Heart right ventricle (tissue), 16 donors: ENCODE results near the gene CD3G. TPM values are rescaled to one million over a fixed set of nuclear protein-coding genes. Genes with fewer than 3 reads are reported as not detected.
A peak's percentile ranks its signal among the peaks of the same experiment; 100 is the strongest.

ENCODE experiments used
- ATAC-seq, 8 donors: fragments of 200-7000 bp; cut with Tn5 transposase; one replicate each; pipeline ENCODE4 v1.9.1; 2020; ENCODE audit warnings: mild to moderate bottlenecking in 8 of 8, moderate library complexity in 8 of 8, moderate number of reproducible peaks in 1 of 8
- DNase-seq, 2 donors: peaks; one replicate each; pipeline ENCODE4 v3.0.0-alpha.2; 2020
- H3K27ac ChIP-seq, 10 donors: fragments of 200-600 bp; sonication (generic) in 2 of 10; one replicate each; pipeline versions ENCODE4 v1.5.0 to v1.8.0; 2020 to 2022; ENCODE audit warnings: mild to moderate bottlenecking in 3 of 10
- H3K27me3 ChIP-seq, 7 donors: fragments of 200-600 bp; one replicate each; pipeline ENCODE4 v1.8.0; 2021 to 2022; ENCODE audit warnings: mild to moderate bottlenecking in 2 of 7
- H3K36me3 ChIP-seq, 9 donors: fragments of 200-600 bp; sonication (generic) in 1 of 9; one replicate each; pipeline versions ENCODE4 v1.5.0 to v1.8.0; 2020 to 2022; ENCODE audit warnings: mild to moderate bottlenecking in 2 of 9
- H3K4me1 ChIP-seq, 9 donors: fragments of 200-600 bp; sonication (generic) in 1 of 9; one replicate each; pipeline versions ENCODE4 v1.5.0 to v1.8.0; 2020 to 2022; ENCODE audit warnings: mild to moderate bottlenecking in 4 of 9
- H3K4me3 ChIP-seq, 10 donors: fragments of 200-600 bp; sonication (generic) in 2 of 10; one replicate each; pipeline versions ENCODE4 v1.5.0 to v1.8.0; 2020 to 2022; ENCODE audit warnings: mild to moderate bottlenecking in 7 of 10, moderate library complexity in 2 of 10
- H3K9me3 ChIP-seq, 11 donors: fragments of 200-600 bp in 10 of 11; sonication (generic) in 2 of 11; one replicate each; pipeline versions ENCODE4 v1.5.0 to v1.8.0; 2013 to 2022; ENCODE audit warnings: mild to moderate bottlenecking in 2 of 11, control low read depth in 1 of 11, moderate library complexity in 1 of 11
- WGBS, 2 donors: extraction: QIAGEN DNeasy Blood & Tissue Kit; methylation state at CpG; one replicate each; pipeline ENCODE4 v1.1.7; 2013; ENCODE audit warnings: inconsistent platforms in 1 of 2; 5-methylcytosine and 5-hydroxymethylcytosine counted together
- intact Hi-C, 10 donors: fragments of 100-400 bp; cut with DNase I; formaldehyde crosslinking; loops; one replicate each; pipeline versions ENCODE4 v1.11.1 to v1.14.2; 2022
- polyA plus RNA-seq, 2 donors: library from polyadenylated mRNA; stranded (reverse); fragments of 200-250 nt; gene quantifications; one replicate each; pipeline ENCODE4 v1.2.3, GENCODE V29; 2013
- total RNA-seq, 10 donors: library from RNA; stranded (reverse); fragmentation: NEBNext Ultra II Directional in 3 of 10; extraction: Animal tissue kit (Norgen Biotek cat#: 25700) in 3 of 10; gene quantifications; one replicate each; pipeline versions ENCODE4 v1.2.1 to v1.2.4, GENCODE V29; 2021 to 2023
- TF ChIP-seq, protein P1 (sequence below), 9 donors: fragments of 200-600 bp; sonication (generic) in 2 of 9; IDR thresholded peaks; one replicate each; pipeline versions ENCODE4 v1.5.0 to v1.8.0; 2021 to 2022; ENCODE audit warnings: antibody characterized with exemption in 9 of 9, mild to moderate bottlenecking in 5 of 9, moderate library complexity in 1 of 9
- donor health status: Arrhythmogenic right ventricular cardiomyopathy.
- donor health status: ischemic (EF 13 %, LVEDD 7.1; RV severe dilation, severe dysfunction).
- donor health status: healthy with polysubstance abuse.
- donor health status: DM: no; HTN: yes; CAD: no.
- donor health status: DM: no; HTN: no; CAD: no.
- donor health status: ischemic (EF 25% LVEDD 6.9; RV normal size, moderate dysfunction).
- donor health status: ischemic (EF 25% LVEDD 5.7; RV mildly dilated, moderate dysfunction).
- donor health status: healthy.
- donor health status: DM: yes; HTN: yes; CAD: no.
- donor health status: Ischemic cardiomyopathy.
- donor health status: ischemic (EF 35%, LVEDD 5.7; RV mildly dilated, moderate dysfunction).
- donor health status: nonischemic (EF 11% LVEDD 7.7; RV severe dilation, severe dysfunction).
- donor health status: DM: yes; HTN: yes; CAD: no.
- donor health status: PGD.
- donor health status: ischemic (EF 29% LVEDD 5.4; RV normal size, mild dysfunction).
- donor health status: nonischemic (EF 23%, LVEDD 6.1; RV moderate dilation, normal function).

Gene CD3G
- total and polyA plus RNA-seq, 12 donors: 0.06 to 5.7 (median 0.39) TPM; not detected in 5

DNA sequence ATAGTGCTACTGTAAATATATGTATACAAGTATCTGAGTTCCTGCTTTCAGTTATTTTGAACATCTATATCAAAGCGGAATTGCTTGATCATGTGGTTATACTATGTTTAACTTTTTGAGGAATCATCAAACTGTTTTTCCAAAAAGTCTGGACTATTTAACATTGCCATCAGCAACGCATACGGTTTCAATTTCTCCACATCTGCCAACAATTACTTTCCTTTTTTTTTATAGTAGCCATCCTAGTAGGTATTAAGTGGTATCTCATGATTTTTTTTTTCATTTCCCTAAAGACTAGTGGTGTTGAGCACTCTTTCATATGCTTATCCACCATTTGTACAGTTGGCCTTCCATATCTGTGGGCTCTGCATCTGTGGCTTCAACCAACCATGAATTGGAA is 13.9 kb downstream of the CD3G start:
- peaks cover 7 to 32% (median 24%) of the 10 kb centered on the region in 9 donors for H3K4me1 ChIP-seq
- intact Hi-C loops: loop anchor here in 3 of 10 donors (2.0 to 10.0 kb wide), 4 partner anchors 63 to 213 kb away; no protein-coding TSS in a partner anchor
- no peak overlapping the region for H3K4me3 ChIP-seq
- no peak for DNase-seq
- H3K36me3 ChIP-seq: peaks cover 0 to 6% (median 0%) of the 10 kb centered on the region in 9 donors
- no peaks in the 10 kb centered on the region for H3K27me3 ChIP-seq
- no peak for ATAC-seq
- TF ChIP-seq, protein P1, sequence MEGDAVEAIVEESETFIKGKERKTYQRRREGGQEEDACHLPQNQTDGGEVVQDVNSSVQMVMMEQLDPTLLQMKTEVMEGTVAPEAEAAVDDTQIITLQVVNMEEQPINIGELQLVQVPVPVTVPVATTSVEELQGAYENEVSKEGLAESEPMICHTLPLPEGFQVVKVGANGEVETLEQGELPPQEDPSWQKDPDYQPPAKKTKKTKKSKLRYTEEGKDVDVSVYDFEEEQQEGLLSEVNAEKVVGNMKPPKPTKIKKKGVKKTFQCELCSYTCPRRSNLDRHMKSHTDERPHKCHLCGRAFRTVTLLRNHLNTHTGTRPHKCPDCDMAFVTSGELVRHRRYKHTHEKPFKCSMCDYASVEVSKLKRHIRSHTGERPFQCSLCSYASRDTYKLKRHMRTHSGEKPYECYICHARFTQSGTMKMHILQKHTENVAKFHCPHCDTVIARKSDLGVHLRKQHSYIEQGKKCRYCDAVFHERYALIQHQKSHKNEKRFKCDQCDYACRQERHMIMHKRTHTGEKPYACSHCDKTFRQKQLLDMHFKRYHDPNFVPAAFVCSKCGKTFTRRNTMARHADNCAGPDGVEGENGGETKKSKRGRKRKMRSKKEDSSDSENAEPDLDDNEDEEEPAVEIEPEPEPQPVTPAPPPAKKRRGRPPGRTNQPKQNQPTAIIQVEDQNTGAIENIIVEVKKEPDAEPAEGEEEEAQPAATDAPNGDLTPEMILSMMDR (IDR thresholded peaks at IDR 0.05): no peak
- WGBS, 2 donors: 57 to 58% methylated on average over 3 of the region's 3 CpGs
- no peak overlapping the region for H3K27ac ChIP-seq
- H3K9me3 ChIP-seq: no peaks in the 10 kb centered on the region

DNA sequence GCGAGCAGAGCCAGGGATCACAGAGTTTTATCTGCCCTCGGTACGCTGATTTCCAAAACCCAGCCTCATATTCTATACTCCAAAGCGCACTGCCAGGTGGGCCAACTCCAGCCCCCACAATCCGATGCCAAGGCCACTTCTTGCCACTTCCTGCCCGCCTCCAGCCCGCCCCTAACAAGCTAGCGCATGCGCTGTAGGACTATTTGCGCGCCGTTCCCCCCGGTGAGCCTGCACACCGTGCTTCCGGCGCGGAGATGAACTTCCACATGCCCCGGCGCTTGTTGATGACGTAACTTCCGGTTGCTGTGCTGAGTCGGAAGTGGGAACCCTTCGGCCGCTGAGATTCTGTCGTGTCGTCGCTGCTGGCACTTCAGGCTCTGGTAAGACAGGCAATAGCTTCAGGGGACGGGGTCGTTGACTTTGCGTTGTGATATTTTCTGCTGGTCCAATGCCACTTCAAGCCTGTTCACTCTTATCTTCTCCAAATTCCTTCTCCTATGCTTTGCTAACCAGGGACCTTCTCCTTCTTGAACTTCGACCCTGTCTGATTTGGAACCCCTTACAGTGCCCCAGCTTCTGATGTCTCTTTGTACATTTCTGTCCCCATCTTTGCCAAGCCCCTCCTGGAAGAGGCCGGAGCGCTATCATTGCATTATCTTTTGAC is 15.3 kb downstream of the CD3G start, which contains the start of gene UBE4A:
TSS of gene UBE4A (plus strand) at position 306 of the 664 bp plus-strand sequence. CDS start 5,481 bp downstream, outside the sequence.
- Histone ChIP-seq H3K27me3 (no peaks in the 10 kb centered on the region), H3K4me3 (peak within 1 kb of the TSS; percentile 66 to 96 (median 78)), H3K27ac (peak within 1 kb of the TSS in 9 of 10 donors; percentile 14 to 82 (median 61)), H3K4me1 (peaks cover 7 to 29% (median 24%) of the 10 kb centered on the region in 9 donors), H3K9me3 (no peaks in the 10 kb centered on the region), H3K36me3 (peaks cover 0 to 18% (median 0%) of the 10 kb centered on the region in 9 donors)
- WGBS, 2 donors: 4% methylated on average over 33 of the region's 33 CpGs
- ATAC-seq: peak; percentile 93 to 99 (median 97)
- intact Hi-C loops: loop anchor here in 3 of 10 donors (2.0 to 10.0 kb wide), 4 partner anchors 65 to 215 kb away; no protein-coding TSS in a partner anchor
- TF ChIP-seq, protein P1 (IDR thresholded peaks at IDR 0.05): no peak
- DNase-seq: peak; percentile 95 to 96

DNA sequence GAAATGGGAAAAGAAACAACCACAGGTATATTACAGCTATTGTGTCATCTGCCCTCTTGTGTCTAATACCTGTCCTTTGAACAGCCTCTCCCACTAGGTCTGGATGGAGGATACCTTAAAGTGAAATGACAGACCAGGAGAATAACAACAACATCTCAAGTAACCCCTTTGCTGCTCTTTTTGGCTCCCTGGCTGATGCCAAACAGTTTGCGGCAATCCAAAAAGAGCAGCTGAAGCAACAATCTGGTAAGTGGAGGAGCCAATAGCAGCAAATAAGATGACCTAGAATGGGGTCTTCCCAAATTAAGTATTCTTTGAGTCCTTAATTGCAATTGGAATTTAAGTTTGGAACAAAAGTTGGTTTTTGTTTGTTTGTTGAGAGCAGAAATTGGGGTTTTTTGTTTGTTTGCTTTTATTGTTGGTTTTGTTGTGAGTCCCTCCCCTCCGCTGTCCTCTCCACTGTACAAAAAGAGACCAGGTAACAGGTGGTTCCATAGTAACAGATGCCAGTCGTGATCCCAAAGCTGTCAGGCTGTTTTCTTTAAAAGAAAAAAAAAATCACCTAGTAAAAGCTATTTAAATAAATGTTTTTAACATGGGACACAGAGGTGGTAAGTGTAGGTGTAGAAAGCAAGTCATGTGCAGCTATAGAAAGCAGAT is 20.9 kb downstream of the CD3G start:
- H3K27ac ChIP-seq: peak overlapping the region in 7 of 10 donors; percentile 18 to 84 (median 79)
- 89 to 94% methylated on average over 3 of the region's 3 CpGs for WGBS, 2 donors
- no peak for DNase-seq
- H3K4me1 ChIP-seq: peaks cover 7 to 39% (median 21%) of the 10 kb centered on the region in 9 donors
- no peak overlapping the region for H3K4me3 ChIP-seq
- intact Hi-C loops: no loop called here
- H3K9me3 ChIP-seq: no peaks in the 10 kb centered on the region
- H3K27me3 ChIP-seq: no peaks in the 10 kb centered on the region
- ATAC-seq: no peak
- TF ChIP-seq, protein P1 (IDR thresholded peaks at IDR 0.05): no peak
- peaks cover 0 to 75% (median 50%) of the 10 kb centered on the region in 9 donors for H3K36me3 ChIP-seq

DNA sequence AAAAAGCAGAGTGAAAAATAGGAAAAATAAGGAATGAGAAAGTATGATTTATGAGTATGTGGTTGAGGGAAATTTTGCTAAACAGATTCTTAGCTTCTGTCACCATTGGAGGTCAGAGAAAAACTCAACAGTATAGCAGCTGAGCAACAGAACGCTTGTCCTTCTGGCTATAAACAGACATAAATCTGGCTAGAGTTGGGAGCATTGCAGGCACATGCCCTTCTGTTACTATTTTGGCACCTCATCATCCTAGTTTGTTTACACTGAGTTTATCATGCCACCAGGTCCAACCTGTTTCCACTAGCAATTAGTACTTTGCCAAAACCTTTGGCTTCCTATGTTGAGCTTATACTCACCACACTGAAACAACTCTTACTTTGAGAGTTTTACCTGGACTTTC is 22.1 kb downstream of the CD3G start:
- TF ChIP-seq, protein P1 (IDR thresholded peaks at IDR 0.05): no peak
- H3K4me3 ChIP-seq: no peak overlapping the region
- H3K27me3 ChIP-seq: no peaks in the 10 kb centered on the region
- H3K36me3 ChIP-seq: peaks cover 0 to 86% (median 61%) of the 10 kb centered on the region in 9 donors
- intact Hi-C loops: no loop called here
- H3K9me3 ChIP-seq: no peaks in the 10 kb centered on the region
- H3K27ac ChIP-seq: peak overlapping the region; percentile 18 to 84 (median 72)
- 56 to 58% methylated on average over 1 of the region's 1 CpG for WGBS, 2 donors
- ATAC-seq (peak; percentile 85 to 98 (median 93)), DNase-seq (peak in 1 of 2 donors; percentile 29)
- H3K4me1 ChIP-seq: peaks cover 0 to 27% (median 9%) of the 10 kb centered on the region in 9 donors
